ENCODE data around the gene KLHL33.

KLHL33 gene

GRCh38 chr14:20421267-20421666, 14.7 kb downstream of the KLHL33 start (continued):
- TF ChIP-seq ZNF777 (tag by site-specific recombination; IDR thresholded peaks at IDR 0.05; ENCODE audit: borderline replicate concordance) (no peak), ZBTB11 (tag by site-specific recombination; conservative IDR thresholded peaks at IDR 0.05; ENCODE audit: low read depth) (no peak), GLI4 (tag by site-specific recombination; IDR thresholded peaks at IDR 0.05) (no peak), ZNF521 (tag by site-specific recombination; IDR thresholded peaks at IDR 0.05) (no peak), IKZF3 (tag by site-specific recombination; IDR thresholded peaks at IDR 0.05) (no peak), ZNF335 (tag by site-specific recombination; conservative IDR thresholded peaks at IDR 0.05) (no peak), YY2 (tag by site-specific recombination; IDR thresholded peaks at IDR 0.05) (no peak)

GRCh38 chr14:20419419-20419818, 16.5 kb downstream of the KLHL33 start:
- H3K36me3 ChIP-seq (ENCODE audit: control insufficient read depth in 2 of 2, insufficient read depth in 1 of 2, low read length in 2 of 2), result no peaks in the 10 kb centered on the region
- H3K27ac ChIP-seq (ENCODE audit: extremely low read depth, low read depth, low read length), result no peak overlapping the region
- TF ChIP-seq ZNF10 (tag by site-specific recombination; IDR thresholded peaks at IDR 0.05) (no peak), ZNF133 (tag by site-specific recombination; IDR thresholded peaks at IDR 0.05) (peak; percentile 67; the same call in 1 of the 2 replicates)
- CTCF ChIA-PET, result no interaction called here
- no peaks in the 10 kb centered on the region for H3K9me3 ChIP-seq (ENCODE audit: control insufficient read depth, insufficient read depth, low read depth, low read length)
- no peak overlapping the region for H3K4me3 ChIP-seq (ENCODE audit: low read depth, low read length)
- H3K4me1 ChIP-seq (ENCODE audit: control insufficient read depth, insufficient read depth, low read length), result peaks cover 7% of the 10 kb centered on the region; the same call in 1 of the 2 replicates
- POLR2A ChIA-PET, result no interaction called here

GRCh38 chr14:20418501-20418909, 17.5 kb downstream of the KLHL33 start:
- no peaks in the 10 kb centered on the region for H3K9me3 ChIP-seq (ENCODE audit: control insufficient read depth, insufficient read depth, low read depth, low read length)
- POLR2A ChIA-PET, result no interaction called here
- no peak overlapping the region for H3K4me3 ChIP-seq (ENCODE audit: low read depth, low read length)
- peaks cover 11% of the 10 kb centered on the region for H3K4me1 ChIP-seq (ENCODE audit: control insufficient read depth, insufficient read depth, low read length)
- no peak for TF ChIP-seq ATF2 (tag by site-specific recombination; IDR thresholded peaks at IDR 0.05; ENCODE audit: low read depth)
- no peak for TF ChIP-seq ZSCAN4 (tag by site-specific recombination; IDR thresholded peaks at IDR 0.05)
- no peak for TF ChIP-seq ZNF843 (tag by site-specific recombination; IDR thresholded peaks at IDR 0.05)
- TF ChIP-seq ZNF221 (tag by site-specific recombination; IDR thresholded peaks at IDR 0.05; ENCODE audit: borderline replicate concordance), result no peak
- no peak for TF ChIP-seq ZBTB1 (tag by site-specific recombination; IDR thresholded peaks at IDR 0.05)
- no peak for TF ChIP-seq PRDM10 (tag by site-specific recombination; IDR thresholded peaks at IDR 0.05)
- no peak for TF ChIP-seq PRDM1 (tag by site-specific recombination; IDR thresholded peaks at IDR 0.05)
- no peak for TF ChIP-seq ZNF623 (tag by site-specific recombination; IDR thresholded peaks at IDR 0.05)
- TF ChIP-seq CTCF (tag by site-specific recombination; IDR thresholded peaks at IDR 0.05), result no peak
- TF ChIP-seq ZNF776 (tag by site-specific recombination; IDR thresholded peaks at IDR 0.05; ENCODE audit: borderline replicate concordance), result no peak
- TF ChIP-seq IKZF3 (tag by site-specific recombination; IDR thresholded peaks at IDR 0.05), result no peak
- CTCF ChIA-PET, result no interaction called here
- H3K27ac ChIP-seq (ENCODE audit: extremely low read depth, low read depth, low read length), result no peak overlapping the region
- no peaks in the 10 kb centered on the region for H3K36me3 ChIP-seq (ENCODE audit: control insufficient read depth in 2 of 2, insufficient read depth in 1 of 2, low read length in 2 of 2)
